PC-3 (cell line): ENCODE measurements around the gene OR7D2. TPM values are rescaled to one million over a fixed set of nuclear protein-coding genes. Genes with fewer than 3 reads are reported as not detected.

Experiments used
- ATAC-seq: fragments of 200-7000 bp; cut with Tn5 transposase; 2 replicates; pipeline ENCODE4 v1.9.1; 2020; ENCODE audit warnings: mild to moderate bottlenecking, moderate library complexity
- BruUV-seq: library from RNA; stranded (reverse); fragments of 400-500 nt; replicated peaks from 2 replicates; lab custom pipeline; 2021; lab: Mats Ljungman, UMichigan
- CTCF ChIA-PET: fragments of 300-600 bp; sonication (Branson Sonifier 250); formaldehyde crosslinking; loops from one replicate; lab custom pipeline; 2022; ENCODE audit warnings: antibody characterized with exemption; lab: Charles Lee
- POLR2A ChIA-PET: fragments of 300-600 bp; sonication (Branson Sonifier 250); formaldehyde crosslinking; loops from one replicate; lab custom pipeline; 2022; ENCODE audit warnings: antibody characterized with exemption; ENCODE audit not compliant: unreplicated experiment; lab: Charles Lee
- DNase-seq: peaks from one replicate; pipeline ENCODE4 v3.0.0-alpha.2; 2015
- H2AFZ ChIP-seq: fragments of 300-600 bp; sonication (generic); 2 replicates; pipeline ENCODE4 v1.6.0; 2016; ENCODE audit warnings: antibody characterized with exemption, low read length
- H3F3A ChIP-seq: fragments of 300-600 bp; sonication (generic); one replicate; pipeline ENCODE4 v1.6.0; 2017; ENCODE audit warnings: antibody characterized with exemption, low read length, control low read depth, mild to moderate bottlenecking; ENCODE audit not compliant: unreplicated experiment
- H3K27ac ChIP-seq: fragments of 300-600 bp; sonication (generic); 2 replicates; pipeline ENCODE4 v1.5.1; 2016; ENCODE audit warnings: mild to moderate bottlenecking, low read length
- H3K27me3 ChIP-seq: fragments of 300-600 bp; sonication (generic); 2 replicates; pipeline ENCODE4 v1.6.1; 2016; ENCODE audit warnings: low read length, mixed read lengths
- H3K36me3 ChIP-seq: fragments of 300-600 bp; sonication (generic); 2 replicates; pipeline ENCODE4 v1.6.1; 2016; ENCODE audit warnings: low read depth, mixed run types, low read length, mixed read lengths
- H3K4me1 ChIP-seq: fragments of 300-600 bp; sonication (generic); 2 replicates; pipeline ENCODE4 v1.5.1; 2016; ENCODE audit warnings: low read length; ENCODE audit not compliant: insufficient read depth
- H3K4me2 ChIP-seq: fragments of 300-600 bp; sonication (generic); 2 replicates; pipeline ENCODE4 v1.6.0; 2016; ENCODE audit warnings: low read length
- H3K4me3 ChIP-seq: fragments of 300-600 bp; sonication (generic); 2 replicates; pipeline ENCODE4 v1.5.1; 2016; ENCODE audit warnings: mild to moderate bottlenecking, low read length, mixed read lengths
- H3K79me2 ChIP-seq: fragments of 300-600 bp; sonication (generic); 2 replicates; pipeline ENCODE4 v1.6.1; 2017; ENCODE audit warnings: low read length, mixed read lengths
- H3K9ac ChIP-seq: fragments of 300-600 bp; sonication (generic); 2 replicates; pipeline ENCODE4 v1.6.0; 2016; ENCODE audit warnings: mild to moderate bottlenecking, low read length
- H3K9me2 ChIP-seq: fragments of 300-600 bp; sonication (generic); replicated peaks from 2 replicates; pipeline ENCODE4 v1.6.1; 2016; ENCODE audit warnings: mixed run types, low read length, mixed read lengths
- H3K9me3 ChIP-seq: fragments of 300-600 bp; sonication (generic); 2 replicates; pipeline ENCODE4 v1.6.1; 2016; ENCODE audit warnings: low read length, mixed read lengths
- H4K20me1 ChIP-seq: fragments of 300-600 bp; sonication (generic); 2 replicates; pipeline ENCODE4 v1.6.1; 2016; ENCODE audit warnings: low read length, mixed read lengths
- CTCF ChIP-seq: fragments of 300-600 bp; sonication (generic); conservative IDR thresholded peaks from 2 replicates; pipeline ENCODE4 v1.5.1; 2017; ENCODE audit warnings: antibody characterized with exemption, low read depth, mild to moderate bottlenecking, low read length
- EZH2 ChIP-seq: fragments of 300-600 bp; sonication (generic); IDR thresholded peaks from one replicate; pipeline ENCODE4 v1.6.1; 2017; ENCODE audit warnings: antibody characterized with exemption, mild to moderate bottlenecking, low read length; ENCODE audit not compliant: unreplicated experiment
- EZH2phosphoT487 ChIP-seq: fragments of 300-600 bp; sonication (generic); IDR thresholded peaks from 2 replicates; pipeline ENCODE4 v1.6.1; 2018; ENCODE audit warnings: mild to moderate bottlenecking, antibody characterized with exemption, low read length, borderline replicate concordance
- intact Hi-C: fragments of 100-400 bp; cut with micrococcal nuclease; formaldehyde crosslinking; loops from 2 replicates; pipeline ENCODE4 v1.9.0; 2023
- total RNA-seq: library from RNA; depleted of rRNA; stranded (reverse); fragments of >200 nt; gene quantifications from 2 replicates; pipeline ENCODE4 v1.2.3, GENCODE V29; 2014

OR7D2 gene
- total RNA-seq, 1 experiment from 2014 or later, result 0.07 TPM

GRCh38 chr19:9149997-9150396, 28.8 kb upstream of the OR7D2 start:
- Histone ChIP-seq H3K4me3 (no peak overlapping the region; the same call in 1 of the 2 replicates), H3K9me3 (peaks cover 69% of the 10 kb centered on the region), H3K4me2 (no peak overlapping the region), H3K36me3 (peaks cover 94% of the 10 kb centered on the region), H3F3A (no peaks in the 10 kb centered on the region), H3K9me2 (no peaks in the 10 kb centered on the region), H3K79me2 (peaks cover 100% of the 10 kb centered on the region), H3K9ac (no peak overlapping the region), H3K4me1 (peaks cover 12% of the 10 kb centered on the region), H3K27ac (peak overlapping the region; percentile 8; the same call in 1 of the 2 replicates), H2AFZ (no peak overlapping the region), H3K27me3 (no peaks in the 10 kb centered on the region), H4K20me1 (0 out of 2 replicates have a peak, but pooled peaks cover 8% of the 10 kb centered on the region)
- no TSS peak for BruUV-seq
- DNase-seq, result peak; percentile 76
- intact Hi-C loops, result loop anchor here (10.0 kb wide), 1 partner anchor 285 kb away; the partner anchor contains the start of gene ZNF266
- TF ChIP-seq EZH2, result no peak
- TF ChIP-seq CTCF, result no peak
- no peak for TF ChIP-seq EZH2phosphoT487
- ChIA-PET CTCF (no interaction called here), POLR2A (no interaction called here)
- peak; percentile 84 for ATAC-seq

- Histone ChIP-seq H3K4me1 (peaks cover 12% of the 10 kb centered on the region), H2AFZ (no peak overlapping the region), H3K36me3 (peaks cover 94% of the 10 kb centered on the region), H3K9ac (no peak overlapping the region), H3K9me3 (peaks cover 67% of the 10 kb centered on the region), H3K4me3 (no peak overlapping the region; the same call in 1 of the 2 replicates), H3K27ac (peak overlapping the region; percentile 8; the same call in 1 of the 2 replicates), H4K20me1 (0 out of 2 replicates have a peak, but pooled peaks cover 8% of the 10 kb centered on the region), H3F3A (no peaks in the 10 kb centered on the region), H3K4me2 (no peak overlapping the region), H3K79me2 (peaks cover 100% of the 10 kb centered on the region), H3K27me3 (no peaks in the 10 kb centered on the region), H3K9me2 (no peaks in the 10 kb centered on the region)
- intact Hi-C loops, result no loop called here
- BruUV-seq, result no TSS peak
- ChIA-PET POLR2A (no interaction called here), CTCF (no interaction called here)
- ATAC-seq (no peak), DNase-seq (no peak)
- TF ChIP-seq EZH2phosphoT487, result no peak
Measured at GRCh38 chr19:9150650-9151049, 28.1 kb upstream of the OR7D2 start.

GRCh38 chr19:9151367-9151766, 27.4 kb upstream of the OR7D2 start:
- Histone ChIP-seq H3K27ac (no peak overlapping the region), H3K79me2 (peaks cover 100% of the 10 kb centered on the region), H3K27me3 (no peaks in the 10 kb centered on the region), H3K4me3 (no peak overlapping the region), H2AFZ (no peak overlapping the region), H3K4me2 (no peak overlapping the region), H3K4me1 (peaks cover 12% of the 10 kb centered on the region), H3K9ac (no peak overlapping the region), H3K9me2 (no peaks in the 10 kb centered on the region), H3K9me3 (peaks cover 67% of the 10 kb centered on the region), H4K20me1 (0 out of 2 replicates have a peak, but pooled peaks cover 8% of the 10 kb centered on the region), H3F3A (no peaks in the 10 kb centered on the region), H3K36me3 (peaks cover 97% of the 10 kb centered on the region)
- ATAC-seq (no peak), DNase-seq (no peak)
- intact Hi-C loops, result no loop called here
- CTCF ChIA-PET, result no interaction called here
- POLR2A ChIA-PET, result no interaction called here
- TF ChIP-seq CTCF (no peak), EZH2 (no peak), EZH2phosphoT487 (no peak)
- BruUV-seq, result no TSS peak
